Keratinocyte (primary cell): ENCODE measurements around the gene PRIMPOL.

Source experiments
- CTCF ChIP-seq, 3 experiments: IDR thresholded peaks in 1 of 3; conservative IDR thresholded peaks in 1 of 3; optimal IDR thresholded peaks in 1 of 3; 2 replicates in 2 of 3; 3 replicates in 1 of 3; pipeline versions ENCODE3 to v1.5.1; 2011; ENCODE audit warnings: low read length in 3 of 3, mild to moderate bottlenecking in 3 of 3, moderate library complexity in 2 of 3, control low read depth in 1 of 3, inconsistent platforms in 1 of 3; ENCODE audit not compliant: insufficient read depth in 2 of 3; ENCODE audit errors: extremely low read depth in 1 of 3
- EZH2 ChIP-seq: IDR thresholded peaks from one replicate; pipeline ENCODE4 v1.6.1; 2012; ENCODE audit warnings: inconsistent platforms, mild to moderate bottlenecking, low read length, moderate library complexity

- TF ChIP-seq CTCF (optimal IDR thresholded peaks at IDR 0.05 in 1 of 3, IDR thresholded peaks at IDR 0.05 in 1 of 3, conservative IDR thresholded peaks at IDR 0.05 in 1 of 3; ENCODE audit: extremely low read depth in 1 of 3, insufficient read depth in 2 of 3, low read length in 3 of 3), result no peak
- no peak for TF ChIP-seq EZH2
Observed at GRCh38 chr4:184695178-184695896, 45.8 kb downstream of the PRIMPOL start.
